Activated gamma-delta T cell treated with anti-CD3 and anti-CD28 coated beads, Interleukin-2, amount 50 U/mL, for 16 hours (primary cell): Measurements from ENCODE around the gene ARFGEF2.
"Not testable (repeated sequence)": the region's sequence is repeated elsewhere in the genome, so short reads cannot be mapped to it uniquely, and the experiment has no call there.

Experiments
- DNase-seq: peaks from one replicate; pipeline ENCODE4 v3.0.0-alpha.2; 2020; ENCODE audit warnings: low read depth

Gene ARFGEF2

DNA sequence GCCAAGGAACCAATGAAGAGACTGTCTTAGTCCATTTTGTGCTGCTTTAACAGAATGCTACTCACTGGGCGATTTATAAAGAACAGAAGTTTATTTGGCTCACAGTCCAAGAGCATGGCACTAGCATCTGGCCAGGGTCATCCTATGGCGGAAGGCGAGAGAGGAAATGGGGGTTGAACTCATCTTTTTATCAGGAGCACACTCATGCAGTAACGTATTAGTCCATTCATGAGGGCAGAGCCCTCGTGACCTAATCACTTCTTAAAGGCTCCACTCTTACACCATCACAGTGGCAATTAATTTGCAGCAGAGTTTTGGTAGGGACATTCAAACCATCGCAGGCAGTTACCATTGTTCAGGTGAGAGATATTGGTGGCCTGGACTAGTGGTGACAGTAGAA, 8.5 kb downstream of the ARFGEF2 start:
- no peak for DNase-seq

DNA sequence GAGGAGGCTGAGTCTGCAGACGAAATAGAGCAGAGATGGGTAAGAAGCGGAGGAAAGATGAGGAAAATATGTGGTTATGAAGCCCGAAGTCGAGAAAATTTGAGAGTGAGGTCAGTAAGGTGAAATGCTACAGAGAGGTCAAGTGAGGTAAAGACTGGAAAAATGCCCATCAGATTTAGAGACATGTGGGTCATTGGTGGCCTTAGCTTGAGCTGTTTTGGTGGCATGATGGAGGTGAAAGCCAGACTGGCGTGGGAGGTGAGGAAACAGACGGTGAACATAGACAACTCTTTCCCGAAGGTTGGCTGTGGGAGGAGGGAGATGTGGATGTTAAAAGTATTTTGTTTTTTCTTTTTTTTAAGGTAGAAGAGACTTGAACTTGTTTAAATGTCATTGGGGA, 9.4 kb downstream of the ARFGEF2 start:
- no peak for DNase-seq

DNA sequence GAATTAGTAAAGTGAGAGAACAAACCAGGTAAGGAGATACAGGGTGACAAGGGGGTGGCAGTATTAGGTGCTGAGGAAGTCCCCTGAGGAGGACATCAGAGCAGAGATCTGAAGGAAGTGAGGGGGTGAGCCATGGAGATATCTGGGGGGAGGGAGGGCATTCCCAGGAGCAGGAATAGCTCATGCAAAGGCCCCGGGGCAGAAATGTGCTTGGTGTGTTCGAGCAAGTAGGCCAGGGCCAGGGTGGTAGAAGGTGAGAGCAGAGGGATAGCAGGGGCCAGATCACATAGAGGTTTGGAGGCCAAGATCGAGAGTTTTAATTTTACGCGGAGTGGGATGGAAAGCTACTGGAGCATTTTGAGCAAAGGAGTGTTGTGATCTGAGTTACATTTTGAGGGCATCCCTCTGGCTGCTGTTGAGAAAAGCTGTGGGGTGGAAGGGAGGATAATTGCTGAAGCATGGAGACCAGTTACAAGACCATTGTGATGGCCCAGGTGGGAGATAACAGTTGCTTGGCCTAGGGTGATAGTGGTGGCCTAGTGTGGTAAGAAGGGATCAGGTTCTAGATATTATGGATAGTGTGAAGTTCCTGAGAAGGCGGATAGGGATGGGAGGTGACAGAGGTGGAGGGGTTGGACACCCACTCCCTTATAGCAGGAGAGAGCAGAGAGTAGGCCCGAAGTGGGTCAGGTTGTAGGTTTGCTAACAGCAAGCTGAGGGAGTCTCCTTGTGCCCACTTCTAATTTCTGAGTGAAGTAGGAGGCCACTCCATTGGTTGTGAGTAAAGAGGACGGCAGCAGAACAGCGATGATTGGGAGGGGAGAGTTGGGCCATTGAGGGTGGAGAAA, 10.2 kb downstream of the ARFGEF2 start:
- DNase-seq: no peak

- no peak for DNase-seq
Observed at GRCh38 chr20:48932375-48932941, 10.9 kb downstream of the ARFGEF2 start.

- DNase-seq: no peak
Observed at GRCh38 chr20:48933017-48933766, 11.7 kb downstream of the ARFGEF2 start.

- not testable (repeated sequence) for DNase-seq
Observed at GRCh38 chr20:48934273-48934877, 12.9 kb downstream of the ARFGEF2 start.

GRCh38 chr20:48934966-48935365, 13.5 kb downstream of the ARFGEF2 start:
- DNase-seq: not testable (repeated sequence)

DNA sequence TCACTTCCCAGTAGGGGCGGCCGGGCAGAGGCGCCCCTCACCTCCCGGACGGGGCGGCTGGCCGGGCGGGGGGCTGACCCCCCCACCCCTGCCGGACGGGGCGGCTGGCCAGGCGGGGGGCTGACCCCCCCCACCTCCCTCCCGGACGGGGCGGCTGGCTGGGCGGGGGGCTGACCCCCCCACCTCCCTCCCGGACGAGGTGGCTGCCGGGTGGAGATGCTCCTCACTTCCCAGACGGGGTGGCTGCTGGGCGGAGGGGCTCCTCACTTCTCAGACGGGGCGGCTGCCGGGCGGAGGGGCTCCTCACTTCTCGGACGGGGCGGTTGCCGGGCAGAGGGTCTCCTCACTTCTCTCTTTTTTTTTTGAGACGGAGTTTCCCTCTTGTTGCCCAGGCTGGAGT, 14.7 kb downstream of the ARFGEF2 start:
- DNase-seq: not testable (repeated sequence)

DNA sequence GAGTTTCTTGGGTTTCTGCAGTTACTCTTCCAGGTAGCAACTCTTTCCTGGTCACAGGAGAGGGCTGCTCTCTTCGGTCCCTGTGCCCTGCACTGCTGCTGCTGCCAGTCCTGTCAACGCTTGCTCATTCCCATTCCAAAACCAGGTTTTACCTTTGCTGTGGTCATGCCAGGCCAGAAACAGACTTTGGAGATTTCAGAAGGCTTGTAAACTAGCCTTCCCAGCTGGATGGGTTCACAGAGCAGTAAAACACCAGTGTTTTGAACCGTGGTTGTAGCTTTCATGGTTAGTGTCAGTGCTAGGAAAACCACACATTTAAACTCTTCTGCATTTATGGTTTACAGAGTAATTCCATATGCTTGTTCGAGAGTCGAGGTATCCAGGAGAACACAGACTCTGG, 16.2 kb downstream of the ARFGEF2 start:
- no peak for DNase-seq

GRCh38 chr20:48938670-48939069, 17.2 kb downstream of the ARFGEF2 start:
- DNase-seq: no peak

DNA sequence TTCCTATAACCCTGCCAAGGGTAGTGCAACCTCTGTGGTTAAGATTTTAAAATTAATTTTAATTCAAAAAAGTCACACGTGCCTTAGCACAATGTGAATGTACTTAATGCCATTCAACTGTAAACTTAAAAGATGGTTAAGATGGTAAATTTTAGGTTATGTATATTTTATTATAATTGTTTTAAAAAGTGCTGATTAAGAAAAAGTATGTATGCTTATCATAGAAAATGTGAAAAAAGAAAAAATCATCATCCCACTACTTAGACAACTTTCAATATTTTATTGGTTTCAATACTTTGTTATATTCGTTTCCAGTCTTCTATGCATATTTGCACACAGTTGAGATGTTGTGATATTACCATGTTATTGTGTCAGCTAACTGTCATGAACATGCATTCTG, 18.7 kb downstream of the ARFGEF2 start:
- no peak for DNase-seq

- DNase-seq: no peak
Observed at GRCh38 chr20:48941467-48941866, 20.0 kb downstream of the ARFGEF2 start.

GRCh38 chr20:48942730-48943129, 21.2 kb downstream of the ARFGEF2 start:
- no peak for DNase-seq

GRCh38 chr20:48944663-48945297, 23.3 kb downstream of the ARFGEF2 start:
- no peak for DNase-seq

DNA sequence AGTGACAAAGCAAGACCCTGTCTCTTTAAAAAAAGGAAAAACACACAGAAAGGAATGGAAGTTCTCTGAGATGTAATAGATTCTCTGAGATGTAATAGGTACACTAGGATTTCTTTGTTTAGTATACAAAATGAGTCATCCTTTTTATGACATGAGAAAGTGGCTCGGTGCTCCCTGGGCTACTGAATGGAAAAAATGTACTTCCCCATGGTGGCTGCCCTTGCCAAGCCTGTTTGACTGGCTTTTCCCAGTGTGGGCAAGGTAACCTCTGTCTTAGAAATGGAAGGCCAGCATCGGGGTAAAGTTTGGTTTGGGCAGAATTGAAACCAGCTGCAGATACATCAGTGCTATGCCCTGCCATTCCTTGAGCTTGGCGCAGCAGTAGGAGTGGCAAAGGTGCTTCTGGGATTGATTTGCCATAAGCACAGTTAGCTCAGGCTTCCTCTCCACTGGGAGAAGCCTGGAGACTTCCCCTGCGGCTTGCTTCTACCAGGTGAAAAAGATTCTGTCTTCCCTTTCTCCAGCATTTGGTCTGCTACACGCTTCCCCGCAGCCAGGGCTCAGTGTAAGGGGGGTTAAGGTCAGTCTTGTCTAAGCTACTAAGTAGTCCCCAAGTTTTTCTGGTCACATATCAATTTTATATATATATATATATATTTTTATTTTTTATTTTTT, 24.5 kb downstream of the ARFGEF2 start:
- DNase-seq: no peak

GRCh38 chr20:48948612-48949011, 27.1 kb downstream of the ARFGEF2 start:
- no peak for DNase-seq

DNA sequence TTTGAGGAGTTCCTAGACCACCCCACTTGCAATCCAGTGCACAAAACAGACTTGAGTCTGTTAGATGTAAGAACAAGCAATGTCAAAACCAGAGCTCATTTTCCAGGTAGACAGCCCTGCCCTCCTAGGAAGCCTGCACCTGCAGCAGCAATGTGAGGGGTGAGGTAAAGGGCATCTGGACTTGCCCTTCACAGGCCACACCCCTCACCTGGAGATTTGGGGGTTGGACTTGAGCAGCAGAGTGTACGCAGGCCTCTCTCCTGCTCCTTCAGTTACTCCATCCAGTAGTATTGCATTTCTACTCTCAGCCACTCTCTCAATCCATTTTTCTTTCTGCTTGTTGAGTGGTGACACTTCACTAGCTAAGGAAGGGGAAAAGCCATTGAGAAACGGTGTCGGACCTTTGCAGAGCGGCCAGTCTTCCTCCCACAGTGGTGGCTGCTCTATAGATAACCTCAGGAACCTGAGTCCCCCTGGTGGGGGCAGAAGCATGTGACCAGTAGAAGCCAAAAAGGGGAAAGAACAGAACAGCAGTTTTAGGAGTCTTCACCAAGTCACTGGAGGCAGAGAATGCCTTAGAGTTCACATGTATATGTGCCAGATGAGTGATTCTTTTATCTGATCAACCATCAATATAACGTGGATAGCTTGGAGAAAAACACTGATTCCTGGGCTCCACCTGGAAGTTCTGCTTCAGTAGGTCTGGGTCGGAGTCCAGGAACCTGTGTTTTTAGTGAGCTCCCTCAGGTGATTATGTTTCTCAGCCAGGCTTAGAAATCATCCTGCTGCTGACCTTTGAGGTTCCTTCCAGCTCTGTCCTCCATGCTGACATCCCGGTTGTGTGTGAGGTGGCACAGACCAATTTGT, 28.0 kb downstream of the ARFGEF2 start:
- DNase-seq: no peak

- DNase-seq: no peak
Observed at GRCh38 chr20:48951041-48951440, 29.5 kb downstream of the ARFGEF2 start.

GRCh38 chr20:48951646-48952045, 30.1 kb downstream of the ARFGEF2 start:
- no peak for DNase-seq

GRCh38 chr20:48952656-48953055, 31.1 kb downstream of the ARFGEF2 start:
- DNase-seq: no peak

- DNase-seq: no peak
Observed at GRCh38 chr20:48953653-48954052, 32.1 kb downstream of the ARFGEF2 start.
